ENCODE results near the gene CYP1A1.

CYP1A1 gene

GRCh38 chr15:74726774-74727164 lies 1.4 kb upstream of the CYP1A1 start:
- Histone ChIP-seq H3K9me3 (no peaks in the 10 kb centered on the region), H3K4me3 (ENCODE audit: low read depth in 1 of 2, low read length in 1 of 2) (peak overlapping the region; percentile 58 to 67), H3K36me3 (no peaks in the 10 kb centered on the region), H3K4me1 (ENCODE audit: control insufficient read depth in 1 of 2, insufficient read depth in 1 of 2, low read depth in 1 of 2, low read length in 1 of 2) (peaks cover 14% of the 10 kb centered on the region in 2 experiments), H3K27ac (no peak overlapping the region), H3K27me3 (peaks cover 94% of the 10 kb centered on the region)
- no peak for TF ChIP-seq CTCF (IDR thresholded peaks at IDR 0.05)

GRCh38 chr15:74725845-74726773 lies 781 bp upstream of the CYP1A1 start:
- Histone ChIP-seq H3K4me3 (ENCODE audit: low read depth in 1 of 2, low read length in 1 of 2) (peak overlapping the region; percentile 58 to 67), H3K27ac (no peak overlapping the region), H3K4me1 (ENCODE audit: control insufficient read depth in 1 of 2, insufficient read depth in 1 of 2, low read depth in 1 of 2, low read length in 1 of 2) (peaks cover 14% of the 10 kb centered on the region in 2 experiments), H3K36me3 (no peaks in the 10 kb centered on the region), H3K9me3 (no peaks in the 10 kb centered on the region), H3K27me3 (peaks cover 88% of the 10 kb centered on the region)
- no peak for TF ChIP-seq CTCF (IDR thresholded peaks at IDR 0.05)

- Histone ChIP-seq H3K9me3 (no peaks in the 10 kb centered on the region), H3K4me3 (ENCODE audit: low read depth in 1 of 2, low read length in 1 of 2) (no peak overlapping the region), H3K27me3 (peaks cover 76% of the 10 kb centered on the region), H3K27ac (no peak overlapping the region), H3K4me1 (ENCODE audit: control insufficient read depth in 1 of 2, insufficient read depth in 1 of 2, low read depth in 1 of 2, low read length in 1 of 2) (peaks cover 14% of the 10 kb centered on the region in 2 experiments), H3K36me3 (no peaks in the 10 kb centered on the region)
- no peak for TF ChIP-seq CTCF (IDR thresholded peaks at IDR 0.05)
These were observed 631 bp downstream of the CYP1A1 start for GRCh38 chr15:74724570-74725224.

GRCh38 chr15:74723754-74724334 lies 1.5 kb downstream of the CYP1A1 start:
- H3K27me3 ChIP-seq = peaks cover 71% of the 10 kb centered on the region
- peaks cover 14% of the 10 kb centered on the region in 2 experiments for H3K4me1 ChIP-seq (ENCODE audit: control insufficient read depth in 1 of 2, insufficient read depth in 1 of 2, low read depth in 1 of 2, low read length in 1 of 2)
- no peak for TF ChIP-seq CTCF (IDR thresholded peaks at IDR 0.05)
- H3K9me3 ChIP-seq = no peaks in the 10 kb centered on the region
- H3K36me3 ChIP-seq = no peaks in the 10 kb centered on the region
- H3K4me3 ChIP-seq (ENCODE audit: low read depth in 1 of 2, low read length in 1 of 2) = no peak overlapping the region
- no peak overlapping the region for H3K27ac ChIP-seq

GRCh38 chr15:74723187-74723586 lies 2.1 kb downstream of the CYP1A1 start:
- H3K27me3 ChIP-seq = peaks cover 64% of the 10 kb centered on the region
- no peaks in the 10 kb centered on the region for H3K9me3 ChIP-seq
- no peak overlapping the region for H3K4me3 ChIP-seq (ENCODE audit: low read depth in 1 of 2, low read length in 1 of 2)
- H3K36me3 ChIP-seq = no peaks in the 10 kb centered on the region
- peaks cover 14% of the 10 kb centered on the region in 2 experiments for H3K4me1 ChIP-seq (ENCODE audit: control insufficient read depth in 1 of 2, insufficient read depth in 1 of 2, low read depth in 1 of 2, low read length in 1 of 2)
- TF ChIP-seq CTCF (IDR thresholded peaks at IDR 0.05) = no peak
- H3K27ac ChIP-seq = no peak overlapping the region
